NCI-H128 (cell line): Measurements from ENCODE around the gene FOXP1.

ENCODE experiments used
- DNase-seq: peaks from one replicate; lab custom pipeline; 2025; ENCODE audit not compliant: unreplicated experiment; lab: John Stamatoyannopoulos, UW

FOXP1 gene

DNA sequence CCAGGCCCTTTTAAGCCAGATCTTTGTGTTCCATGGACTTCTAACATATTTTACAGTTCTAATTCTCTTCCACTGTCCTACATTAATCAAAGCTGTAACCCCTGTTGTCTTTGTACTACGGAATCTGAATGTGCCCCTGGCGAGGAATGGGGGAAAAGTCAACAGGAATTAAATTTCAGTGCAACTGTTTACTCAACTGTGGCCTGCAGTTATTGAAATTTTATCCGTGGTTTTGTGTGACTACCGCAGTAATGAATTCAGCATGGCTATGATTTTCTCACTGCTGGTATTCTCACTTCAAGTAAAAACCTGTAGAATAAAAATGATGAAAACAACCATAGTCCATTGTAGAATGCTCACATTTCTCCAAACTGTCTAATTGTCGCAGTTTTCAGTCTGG lies 388.0 kb downstream of the FOXP1 start:
- DNase-seq: no peak

DNA sequence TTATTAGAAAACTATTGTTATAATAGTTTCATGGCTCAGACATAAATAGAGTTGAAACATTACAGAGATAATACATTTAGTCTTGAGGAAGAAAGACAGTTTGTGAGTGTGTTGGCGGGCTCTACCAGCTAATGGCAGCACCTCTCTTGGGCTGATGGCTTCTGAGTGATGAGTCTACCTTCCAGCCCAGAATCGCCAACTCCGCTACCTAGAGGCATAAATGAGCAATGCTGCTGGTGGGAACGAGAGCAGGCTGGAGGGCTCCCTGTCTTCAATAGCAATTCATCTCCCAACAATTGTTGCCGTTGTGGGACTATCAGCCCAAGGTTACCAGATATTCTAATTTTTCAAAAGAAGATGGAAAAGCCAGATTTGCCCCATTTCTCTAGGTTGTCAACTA lies 388.7 kb downstream of the FOXP1 start:
- DNase-seq: no peak

DNA sequence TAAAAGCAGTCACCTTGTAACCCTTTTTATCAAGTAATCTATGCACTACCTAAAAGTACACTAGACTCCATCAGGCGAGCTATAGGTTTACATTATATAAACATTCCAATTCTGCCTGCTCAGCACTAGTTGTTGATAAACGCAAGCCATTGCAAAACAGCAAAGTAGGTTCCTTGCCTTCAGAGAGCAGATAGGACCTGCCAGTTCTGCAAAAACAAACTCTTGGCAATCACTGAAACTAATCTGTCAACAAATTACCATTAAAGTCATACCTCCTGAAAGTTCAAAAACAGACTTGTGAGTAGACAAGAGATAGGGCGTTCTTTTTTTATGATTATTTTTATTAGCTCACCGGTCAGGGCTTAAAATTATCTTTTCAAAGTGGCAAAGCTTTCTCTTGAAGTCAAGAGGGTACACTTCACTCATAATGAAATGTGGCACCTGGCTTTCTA lies 392.5 kb downstream of the FOXP1 start:
- no peak for DNase-seq

DNA sequence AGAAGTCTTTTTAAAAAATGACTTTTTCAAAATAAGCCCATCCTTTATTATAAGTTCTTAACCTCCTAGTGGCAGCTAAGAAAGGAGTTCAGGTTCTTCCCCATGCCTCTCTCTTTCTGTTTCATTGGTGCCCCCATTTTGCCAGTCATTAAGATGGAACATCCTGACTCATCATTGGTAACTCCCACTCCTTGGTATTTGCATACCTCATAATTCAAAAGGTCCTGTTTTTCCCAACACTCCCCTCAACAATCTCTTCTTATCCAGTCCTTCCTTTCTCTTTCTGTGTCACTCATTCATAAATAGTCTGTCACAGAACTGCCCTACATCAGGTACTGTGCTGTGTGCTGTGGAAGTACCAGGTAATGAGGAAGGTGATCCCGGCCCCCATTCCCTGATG lies 394.0 kb downstream of the FOXP1 start:
- no peak for DNase-seq

DNA sequence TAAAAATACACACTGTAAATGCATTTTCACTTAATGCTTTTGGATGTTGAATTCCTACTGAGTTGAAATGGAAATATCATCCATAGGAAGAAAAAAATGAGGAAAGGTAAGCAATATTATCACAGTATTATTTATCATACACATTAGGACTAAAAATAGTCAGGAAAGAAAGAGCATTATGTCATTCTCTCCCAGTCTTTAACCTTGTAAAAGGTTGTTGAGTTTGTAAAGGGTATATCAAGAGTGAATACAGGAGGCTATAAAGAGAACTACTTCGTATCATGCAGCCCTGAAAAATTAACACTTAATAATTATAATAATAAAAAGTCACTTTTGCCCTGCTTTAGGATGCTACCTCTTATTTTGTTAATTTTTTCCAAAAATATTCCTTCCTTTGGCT lies 395.8 kb downstream of the FOXP1 start:
- DNase-seq: no peak

DNA sequence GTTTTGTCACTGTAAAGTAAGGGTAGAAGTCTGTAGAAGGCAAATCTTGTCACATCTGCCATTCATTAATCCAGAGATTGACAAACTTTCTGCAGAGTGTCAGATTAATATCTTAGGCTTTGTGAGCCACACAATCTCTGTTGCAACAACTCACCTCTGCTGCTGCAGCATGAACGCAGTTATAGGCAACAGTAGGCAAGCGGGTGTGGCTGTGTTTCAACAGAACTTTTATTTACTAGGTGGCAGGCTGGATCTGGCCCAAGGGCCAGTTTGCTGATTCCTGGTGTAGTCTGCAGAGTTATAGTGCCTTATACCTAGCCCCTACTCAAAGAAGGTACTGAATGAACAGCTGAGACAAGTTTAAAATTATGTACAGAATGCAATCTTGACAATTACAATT lies 396.7 kb downstream of the FOXP1 start:
- no peak for DNase-seq

DNA sequence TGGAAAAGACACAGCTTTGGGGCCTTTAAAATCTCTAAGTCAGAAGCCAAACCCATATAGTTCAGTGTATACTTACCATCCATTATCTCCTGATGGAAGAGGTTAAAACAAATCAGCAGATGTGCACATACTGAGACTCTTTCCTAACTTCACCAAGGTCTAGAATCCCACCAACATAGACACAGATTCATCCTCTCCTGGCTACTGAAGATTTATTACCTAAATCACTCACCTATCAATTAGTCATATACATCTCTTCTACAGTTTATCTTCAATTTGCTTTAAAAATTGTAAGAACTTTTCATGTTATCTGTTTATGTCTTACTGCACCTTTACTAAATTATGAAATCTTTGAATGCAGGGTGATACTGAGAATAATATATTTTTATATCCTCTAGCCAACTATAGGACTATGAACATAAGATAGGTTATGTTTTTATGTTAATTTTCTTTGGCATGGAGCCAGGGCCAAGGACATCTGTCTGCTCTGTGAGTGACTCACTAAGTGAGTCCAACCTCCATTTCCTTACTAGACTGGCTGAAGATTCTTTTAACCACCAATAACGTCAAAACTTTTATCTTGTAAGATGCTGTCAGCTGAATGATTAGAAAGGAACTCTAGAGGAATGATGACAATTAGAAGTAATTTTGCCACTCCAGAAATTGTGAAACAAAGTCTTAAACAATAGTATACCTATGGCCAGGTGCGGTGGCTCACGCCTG lies 397.6 kb downstream of the FOXP1 start:
- no peak for DNase-seq

DNA sequence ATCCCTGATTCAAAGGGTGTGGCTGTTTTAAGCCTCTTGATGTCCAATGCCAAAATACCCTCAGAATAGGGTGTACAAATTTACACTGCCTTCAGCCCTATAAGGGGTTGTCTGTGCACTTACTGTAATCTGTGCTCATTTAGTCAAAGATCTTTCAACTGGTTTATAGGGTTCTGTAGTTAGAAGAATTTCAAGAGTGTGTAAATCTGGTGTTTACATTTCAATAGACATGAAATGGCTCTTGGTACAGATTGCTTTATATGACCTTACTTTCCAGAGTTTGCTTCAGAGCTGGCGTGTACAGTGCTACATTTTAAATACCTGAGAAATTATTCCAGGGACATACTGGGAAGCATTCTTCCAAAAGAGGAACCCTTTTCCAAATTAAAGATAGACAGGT lies 399.3 kb downstream of the FOXP1 start:
- no peak for DNase-seq

DNA sequence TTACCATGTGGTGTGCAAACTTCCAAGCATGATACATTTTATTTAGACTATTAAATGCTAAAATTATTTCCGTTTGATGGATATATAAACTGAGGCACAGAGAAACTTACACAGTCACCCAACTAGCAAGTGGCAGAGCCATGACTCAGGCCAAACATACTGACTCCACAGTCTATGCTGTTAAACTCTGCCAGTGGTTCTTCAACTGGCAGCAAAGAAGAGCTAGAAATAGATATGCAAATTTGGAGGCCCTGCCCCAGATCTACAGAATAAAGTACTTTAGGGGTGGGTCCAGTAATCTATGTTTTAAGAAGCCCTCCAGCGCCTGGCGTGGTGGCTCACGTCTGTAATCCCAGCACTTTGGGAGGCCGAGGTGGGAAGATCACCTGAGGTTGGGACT lies 400.0 kb downstream of the FOXP1 start:
- DNase-seq: no peak

DNA sequence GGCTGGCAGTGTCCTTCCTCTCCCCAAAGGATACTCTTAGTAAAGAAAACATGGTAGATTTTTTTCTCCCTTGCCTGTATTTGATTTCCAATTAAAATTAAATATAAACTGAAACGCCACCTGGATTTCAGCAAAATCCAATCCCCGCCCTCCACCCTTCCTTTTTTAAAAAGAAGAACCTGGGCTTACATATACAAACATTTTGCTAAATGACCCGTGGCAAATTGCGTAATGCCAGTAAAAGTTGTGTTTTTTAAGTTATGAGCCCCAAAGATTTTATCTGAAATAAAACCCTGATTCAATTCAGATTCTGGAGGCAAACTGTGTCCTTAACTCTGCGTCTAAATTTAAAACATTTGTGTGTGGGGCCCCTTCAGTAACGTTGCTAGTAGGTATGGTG lies 403.0 kb downstream of the FOXP1 start:
- DNase-seq: no peak

DNA sequence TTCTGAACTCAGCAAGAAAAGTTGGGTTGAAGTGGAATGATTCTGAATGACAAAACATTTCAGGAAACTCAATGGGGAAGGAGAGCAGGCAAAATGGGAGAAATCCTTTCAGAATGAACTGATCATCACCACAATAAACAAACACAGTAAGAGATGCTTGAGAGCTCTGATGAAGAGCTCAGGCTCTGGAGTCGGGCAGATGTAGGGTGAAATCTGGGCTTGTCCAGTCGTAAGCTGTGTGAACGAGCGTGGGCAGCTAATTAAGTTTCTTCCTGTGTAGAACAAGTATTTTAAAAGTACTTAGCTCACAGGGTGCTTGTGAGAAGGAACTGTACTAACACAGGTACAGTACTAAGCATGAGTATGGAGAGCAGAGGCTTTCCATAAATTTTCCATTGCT lies 406.2 kb downstream of the FOXP1 start:
- no peak for DNase-seq

DNA sequence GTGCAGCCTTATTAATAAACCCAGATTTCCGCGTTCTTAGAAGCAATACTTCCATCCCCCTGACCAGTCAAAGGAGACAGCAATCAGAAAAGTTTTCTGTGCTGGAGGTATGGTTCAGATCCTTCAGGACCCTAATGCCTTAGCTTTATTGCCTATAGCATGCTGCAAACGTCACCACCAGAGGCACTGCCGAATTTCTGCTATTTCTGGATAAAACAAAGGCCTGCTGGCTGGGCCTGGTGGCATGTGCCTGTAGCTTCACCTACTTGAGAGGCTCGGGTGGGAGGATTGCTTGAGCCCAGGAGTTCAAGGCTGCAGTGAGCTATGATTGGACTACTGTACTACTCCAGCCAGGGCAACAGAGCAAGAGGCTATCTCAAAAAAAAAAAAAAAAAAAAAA lies 407.2 kb downstream of the FOXP1 start:
- DNase-seq: no peak

DNA sequence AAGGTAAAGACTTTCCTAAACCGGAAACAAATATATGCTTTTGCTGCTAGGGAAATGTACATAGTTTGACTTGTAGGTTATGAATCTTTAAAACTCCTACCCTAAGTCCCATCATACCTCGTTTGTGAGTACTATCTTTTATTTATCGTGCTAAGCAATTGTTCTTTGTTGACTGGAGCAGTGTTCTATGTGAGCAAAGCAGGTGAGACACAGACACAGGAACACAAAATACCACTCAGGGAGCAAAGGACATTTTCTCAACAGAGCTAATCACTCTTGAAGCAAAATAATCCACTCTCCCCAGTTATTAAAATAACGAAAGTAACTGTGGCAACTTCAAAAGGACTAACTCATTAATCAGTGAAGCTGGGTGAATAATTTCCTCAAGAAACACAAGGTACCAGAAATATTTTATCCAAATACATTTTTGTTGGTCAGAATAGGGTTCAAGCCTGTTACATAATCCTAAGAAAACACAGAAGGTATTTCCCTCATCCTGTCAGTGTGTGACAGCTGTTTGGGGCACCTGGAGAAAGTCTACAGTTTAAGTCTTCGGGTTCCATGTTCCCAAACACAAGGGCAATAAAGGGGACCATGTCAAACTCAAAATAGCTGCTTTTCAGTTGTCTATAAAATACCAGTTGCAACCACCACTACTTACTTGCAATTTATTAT lies 407.7 kb downstream of the FOXP1 start:
- DNase-seq: no peak

DNA sequence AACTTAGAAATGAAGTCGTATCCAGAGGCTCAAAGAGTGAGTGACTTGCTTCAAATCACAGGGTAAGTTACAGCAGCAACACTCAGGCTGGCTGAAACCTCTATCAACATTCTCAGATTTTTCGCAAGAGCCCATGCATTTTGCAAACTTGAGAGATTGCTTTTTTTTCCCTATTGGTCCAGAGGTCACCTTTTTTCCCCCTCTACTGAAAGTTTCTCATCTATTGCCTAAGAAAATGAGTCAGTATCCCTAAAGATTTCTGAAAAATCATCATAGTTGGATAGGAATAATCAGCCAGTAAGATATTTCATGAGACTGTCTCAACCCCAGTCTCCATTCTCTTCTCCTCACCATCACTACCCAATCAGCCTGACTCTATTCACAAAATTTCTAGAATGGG lies 410.6 kb downstream of the FOXP1 start:
- no peak for DNase-seq

DNA sequence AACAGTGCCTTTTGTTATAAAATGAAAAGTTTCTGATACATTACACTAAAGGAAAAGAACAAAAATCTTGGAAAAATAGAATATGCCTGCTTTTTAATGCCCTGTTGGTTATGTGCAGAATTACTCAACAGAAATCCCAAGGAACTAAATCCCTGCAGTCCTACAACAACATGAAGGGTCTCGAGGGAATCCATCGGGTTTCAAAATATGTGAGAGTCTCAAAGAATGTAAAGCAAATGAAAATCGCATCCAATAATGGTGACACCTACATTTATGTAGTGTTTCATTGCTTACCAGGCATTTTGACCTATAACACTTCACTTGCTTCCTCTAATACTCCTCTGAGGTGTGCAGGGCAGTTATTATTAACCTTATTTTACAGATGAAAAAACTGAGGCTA lies 411.3 kb downstream of the FOXP1 start:
- no peak for DNase-seq

DNA sequence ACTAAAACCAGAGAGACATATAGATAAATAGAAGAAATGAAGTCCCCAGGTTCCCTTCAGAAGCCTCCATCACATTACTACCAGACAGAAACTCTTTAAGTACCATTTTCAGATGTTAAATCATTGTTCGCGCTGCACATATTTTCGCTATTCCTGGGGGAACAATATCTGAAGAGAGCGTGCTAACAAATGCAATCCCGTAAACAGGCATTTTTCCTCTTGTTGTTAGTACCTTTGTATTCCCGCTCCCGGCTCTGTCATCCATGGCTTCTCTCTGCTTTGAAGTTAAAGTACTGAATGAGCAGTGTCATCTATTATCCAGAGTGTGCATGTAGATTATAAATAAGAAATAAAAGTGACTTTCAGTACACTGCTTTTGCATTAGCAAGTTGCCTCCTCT lies 412.3 kb downstream of the FOXP1 start:
- no peak for DNase-seq

DNA sequence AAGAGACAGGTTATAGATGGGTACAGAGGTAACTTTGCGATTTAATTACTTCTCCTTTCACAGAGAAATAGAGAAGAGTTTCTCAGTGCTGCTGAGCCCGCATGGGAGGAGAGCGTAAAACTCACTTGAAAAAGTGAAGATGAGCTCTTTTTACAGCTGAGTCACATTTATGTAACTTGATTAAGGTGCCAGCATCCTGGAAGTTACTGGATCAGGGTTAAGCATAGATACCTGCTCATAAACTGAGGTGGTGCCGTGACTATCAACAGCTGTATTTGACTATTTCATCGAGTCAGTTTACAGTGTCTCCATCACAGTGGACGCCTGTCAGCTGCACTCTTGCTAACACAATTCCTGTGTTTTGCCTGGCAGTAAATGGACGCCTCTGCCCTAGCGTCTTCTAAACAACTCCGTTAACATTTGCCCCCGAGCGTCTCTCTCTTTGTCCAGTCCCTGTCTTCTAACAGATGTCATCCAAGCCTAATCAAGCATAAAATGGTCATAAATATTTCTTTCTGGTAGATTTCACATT lies 414.6 kb downstream of the FOXP1 start:
- no peak for DNase-seq

DNA sequence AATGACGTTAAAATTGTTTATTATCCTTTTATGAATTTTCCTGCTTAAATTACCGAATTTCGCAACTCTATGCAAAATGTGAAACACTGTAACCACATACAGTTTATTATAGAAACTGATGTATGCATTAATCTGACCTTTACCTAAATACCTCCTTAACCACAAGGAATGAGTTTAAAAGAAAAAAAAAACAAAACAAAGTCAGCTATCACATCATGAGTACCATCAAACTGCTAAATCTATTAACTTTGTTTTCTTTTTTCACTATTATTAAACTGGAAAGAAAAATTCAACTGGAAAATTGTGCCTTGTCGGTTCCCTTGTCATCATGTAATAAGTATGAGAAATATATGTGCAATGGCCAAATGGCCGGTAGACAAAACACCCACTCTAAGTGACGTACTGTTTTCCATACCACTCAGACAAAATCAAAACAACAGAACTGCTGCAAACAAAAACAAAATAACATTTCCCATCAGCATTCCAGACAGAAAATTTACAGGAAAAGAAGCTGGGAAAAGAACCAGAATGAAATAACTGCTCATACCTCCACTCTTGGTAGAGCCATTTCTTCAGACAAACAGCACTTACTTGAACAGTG lies 415.3 kb downstream of the FOXP1 start:
- no peak for DNase-seq

DNA sequence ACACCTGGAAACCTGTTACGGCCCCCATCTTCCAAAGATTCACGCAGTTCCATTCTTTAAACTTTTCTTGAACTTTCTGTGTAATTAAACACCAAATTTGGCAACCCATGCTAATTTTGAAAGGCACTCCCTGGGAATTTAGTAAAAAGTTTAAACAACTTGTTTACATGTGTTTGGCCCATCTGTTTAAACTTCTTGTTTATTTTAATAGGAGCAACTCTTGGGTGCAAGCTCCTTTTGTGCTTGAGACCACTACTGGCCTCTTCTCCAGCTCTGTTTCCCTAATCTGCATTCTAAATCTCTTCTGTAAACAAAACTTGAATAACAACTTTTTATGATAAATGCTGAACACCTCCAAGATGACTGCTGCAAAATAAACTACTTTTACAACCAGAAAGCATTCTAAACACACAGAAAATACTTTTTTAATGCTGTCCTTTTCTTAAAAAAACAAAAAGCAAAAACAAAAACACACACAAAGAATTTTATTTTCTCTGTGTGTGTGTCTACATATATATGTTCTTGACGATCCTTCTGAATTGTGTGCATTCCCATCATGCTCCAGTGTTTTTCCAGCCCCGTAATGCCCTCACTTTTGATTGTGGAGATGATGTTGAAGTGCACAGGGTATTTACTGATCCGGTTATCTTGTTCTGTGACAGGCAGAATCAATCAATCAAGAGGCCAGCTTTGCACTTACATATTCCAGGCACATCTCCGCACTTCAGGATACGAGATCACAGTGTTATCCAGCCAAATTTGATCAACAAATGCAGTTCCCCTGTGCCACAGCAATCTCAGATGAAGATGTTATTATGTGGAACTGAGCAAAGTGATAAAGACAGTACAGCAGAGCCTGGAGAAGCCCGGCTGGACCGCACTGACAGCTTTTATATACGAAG lies 416.9 kb downstream of the FOXP1 start:
- DNase-seq: no peak

DNA sequence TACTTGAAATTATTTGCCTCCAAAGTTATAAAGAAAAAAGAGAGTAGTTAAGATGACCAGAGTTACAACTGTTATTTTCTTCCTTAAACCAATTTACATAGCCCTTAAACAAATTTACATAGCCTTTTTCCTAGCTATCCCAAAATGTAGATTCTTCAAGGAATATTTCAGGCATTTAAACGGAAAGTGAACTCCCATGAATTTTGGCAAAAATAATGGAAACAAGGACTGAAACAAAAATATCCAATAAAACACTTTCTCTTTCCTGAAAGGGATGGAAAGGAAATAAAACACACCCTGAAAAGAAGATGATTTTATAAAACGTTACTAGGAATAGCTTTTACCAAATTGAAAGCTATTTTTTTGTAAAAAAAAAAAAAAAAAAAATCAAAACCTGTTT lies 418.6 kb downstream of the FOXP1 start:
- no peak for DNase-seq

DNA sequence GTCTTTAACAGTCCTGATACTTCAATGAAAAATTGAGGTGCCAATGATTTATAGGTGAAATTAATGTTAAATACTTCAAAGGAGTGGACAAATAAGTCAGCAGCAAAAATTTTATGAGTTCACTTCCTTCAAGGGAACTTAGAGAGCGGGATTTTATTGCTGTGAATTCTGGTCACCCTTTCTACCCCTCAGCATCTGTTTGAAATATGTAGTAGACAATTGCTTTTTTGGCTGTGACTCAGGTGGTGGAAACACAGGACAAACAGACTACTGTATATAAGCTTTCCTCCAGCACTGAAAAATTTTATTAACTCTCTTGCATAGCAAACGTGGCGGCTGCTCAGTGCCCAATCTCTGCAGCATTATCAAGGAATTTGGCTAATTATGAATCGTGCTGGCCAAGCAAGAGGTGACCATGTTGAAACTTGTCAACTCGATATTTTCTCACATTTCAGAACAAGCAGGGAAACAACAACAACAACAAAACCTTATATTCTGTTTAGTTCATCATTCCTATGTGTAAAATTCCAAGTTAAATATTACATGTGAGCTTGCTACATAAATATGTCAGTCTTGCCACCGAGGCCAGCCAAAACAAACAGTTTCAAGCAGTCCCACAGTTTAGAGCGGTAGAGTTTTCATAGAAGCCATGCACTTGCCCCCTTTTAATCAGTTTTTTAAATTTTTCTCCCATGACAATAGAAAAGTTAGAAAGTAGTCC lies 420.2 kb downstream of the FOXP1 start:
- DNase-seq: no peak
